ENCODE data around the gene JAK2.
"Not testable (repeated sequence)": the region's sequence is repeated elsewhere in the genome, so short reads cannot be mapped to it uniquely, and the experiment has no call there.

The JAK2 gene

GRCh38 chr9:5043381-5043780 is 58.3 kb downstream of the JAK2 start:
- DNase-seq, result no peak

DNA sequence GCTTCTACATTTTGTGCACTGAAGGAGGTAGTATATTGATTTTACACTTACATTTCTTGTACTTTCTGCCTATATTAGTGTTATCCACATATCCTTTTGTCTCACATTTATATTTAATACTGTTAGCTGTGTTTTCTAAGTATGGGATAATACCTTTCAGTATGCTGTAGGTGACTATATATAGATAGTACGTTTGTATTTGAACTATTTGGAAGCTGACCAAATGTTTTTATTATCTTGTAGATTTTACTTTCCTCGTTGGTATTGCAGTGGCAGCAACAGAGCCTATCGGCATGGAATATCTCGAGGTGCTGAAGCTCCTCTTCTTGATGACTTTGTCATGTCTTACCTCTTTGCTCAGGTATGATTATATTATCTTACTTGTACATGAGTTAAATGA is 59.1 kb downstream of the JAK2 start:
- no peak for DNase-seq

- DNase-seq, result no peak
These were observed 67.8 kb downstream of the JAK2 start for GRCh38 chr9:5052838-5053237.

GRCh38 chr9:5062631-5063030 is 77.6 kb downstream of the JAK2 start:
- DNase-seq, result no peak

DNA sequence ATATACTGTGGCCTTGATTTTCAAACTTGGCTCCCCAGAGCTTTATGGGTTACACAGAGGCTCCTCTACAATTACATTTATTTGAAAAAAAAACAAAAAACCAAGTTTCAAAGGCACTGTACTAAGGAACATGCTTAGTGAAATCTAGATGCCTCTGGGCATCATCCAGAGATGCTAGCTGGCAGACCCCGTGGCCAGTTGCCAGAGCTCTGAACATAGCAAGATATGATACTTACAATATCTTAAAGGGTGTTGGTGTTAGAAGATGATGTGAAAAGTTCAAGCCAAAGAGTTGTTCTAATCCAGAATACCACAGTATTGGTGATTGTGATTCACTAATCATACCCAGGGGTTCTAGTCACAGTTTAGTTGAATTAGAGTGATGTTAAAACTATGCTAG is 87.8 kb downstream of the JAK2 start:
- DNase-seq, result no peak

GRCh38 chr9:5073701-5074100 is 88.6 kb downstream of the JAK2 start:
- no peak for DNase-seq

DNA sequence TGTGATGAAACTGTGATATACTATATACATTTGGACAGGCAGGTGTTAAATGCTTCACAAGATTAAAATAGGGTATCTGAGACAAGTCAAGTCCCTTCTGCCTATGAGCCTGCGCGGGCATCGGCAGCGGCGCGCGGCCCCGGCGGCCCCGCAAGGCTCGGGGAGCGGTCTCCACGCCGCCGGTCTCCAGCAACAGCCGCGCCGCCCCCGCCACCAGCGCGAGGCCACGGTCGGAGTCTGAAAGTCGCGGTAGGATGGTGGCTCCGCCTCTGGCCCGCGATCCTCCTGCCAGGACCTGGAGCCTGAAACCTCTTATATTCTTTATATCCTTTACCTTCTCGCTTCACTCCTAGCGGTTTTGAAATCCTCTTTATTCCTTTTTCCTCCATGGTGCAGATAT is 100.9 kb downstream of the JAK2 start:
- no peak for DNase-seq

DNA sequence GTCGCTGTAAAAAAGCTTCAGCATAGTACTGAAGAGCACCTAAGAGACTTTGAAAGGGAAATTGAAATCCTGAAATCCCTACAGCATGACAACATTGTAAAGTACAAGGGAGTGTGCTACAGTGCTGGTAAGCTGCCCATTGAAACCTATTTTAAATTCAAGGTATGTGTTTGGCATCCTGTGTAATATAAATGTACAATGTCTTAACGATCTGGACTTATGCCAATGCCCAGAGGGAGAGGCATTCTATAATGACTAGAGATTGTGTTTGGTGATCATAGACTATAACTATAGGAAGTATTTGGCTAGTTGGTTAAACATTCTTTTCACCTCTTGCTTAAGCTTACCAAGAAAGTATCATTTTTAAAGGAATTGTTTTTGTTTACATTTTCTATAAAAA is 104.7 kb downstream of the JAK2 start:
- DNase-seq, result no peak

DNA sequence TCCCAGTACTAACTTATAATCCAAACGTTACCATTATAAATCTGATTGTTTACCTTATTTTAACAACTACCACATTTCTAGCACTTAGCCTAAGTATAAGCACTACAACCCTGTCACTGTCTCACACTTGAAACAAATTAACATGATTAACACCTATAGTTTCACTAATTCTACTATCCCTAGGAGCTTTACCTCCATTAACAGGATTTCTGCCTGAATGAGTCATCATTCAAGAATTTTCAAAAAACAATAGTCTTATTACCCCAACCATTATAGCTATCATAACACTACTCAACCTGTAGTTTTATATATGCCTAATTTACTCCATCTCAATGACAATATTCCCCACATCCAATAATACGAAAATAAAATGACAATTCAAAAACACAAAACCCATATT is 110.7 kb downstream of the JAK2 start:
- no peak for DNase-seq

DNA sequence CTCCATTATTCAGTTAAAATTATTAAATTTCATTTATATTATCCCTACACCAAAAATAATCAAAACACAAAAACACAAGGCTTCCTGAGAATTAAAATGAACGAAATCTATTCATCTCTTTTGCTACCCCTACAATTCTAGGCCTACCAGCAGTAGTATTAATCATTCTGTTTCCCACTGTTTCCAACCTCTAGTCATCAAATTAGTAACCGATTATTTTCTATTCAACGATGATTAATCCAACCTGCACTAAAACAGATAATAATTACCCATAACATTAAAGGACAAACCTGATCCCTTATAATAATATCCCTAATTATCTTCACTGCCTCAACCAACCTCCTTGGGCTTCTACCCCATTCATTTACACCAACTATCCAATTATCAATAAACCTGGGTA is 114.4 kb downstream of the JAK2 start:
- no peak for DNase-seq

GRCh38 chr9:5101127-5101526 is 116.1 kb downstream of the JAK2 start:
- DNase-seq, result not testable (repeated sequence)

DNA sequence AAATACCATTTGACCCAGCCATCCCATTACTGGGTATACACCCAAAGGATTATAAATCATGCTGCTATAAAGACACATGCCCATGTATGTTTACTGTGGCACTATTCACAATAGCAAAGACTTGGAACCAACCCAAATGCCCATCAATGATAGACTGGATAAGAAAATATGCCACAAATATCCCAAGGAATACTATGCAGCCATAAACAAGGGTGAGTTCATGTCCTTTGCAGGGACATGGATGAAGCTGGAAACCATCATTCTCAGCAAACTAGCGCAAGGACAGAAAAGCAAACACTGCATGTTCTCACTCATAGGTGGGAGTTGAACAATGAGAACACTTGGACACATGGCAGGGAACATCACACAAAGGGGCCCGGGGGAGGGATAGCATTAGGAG is 121.4 kb downstream of the JAK2 start:
- not testable (repeated sequence) for DNase-seq

DNA sequence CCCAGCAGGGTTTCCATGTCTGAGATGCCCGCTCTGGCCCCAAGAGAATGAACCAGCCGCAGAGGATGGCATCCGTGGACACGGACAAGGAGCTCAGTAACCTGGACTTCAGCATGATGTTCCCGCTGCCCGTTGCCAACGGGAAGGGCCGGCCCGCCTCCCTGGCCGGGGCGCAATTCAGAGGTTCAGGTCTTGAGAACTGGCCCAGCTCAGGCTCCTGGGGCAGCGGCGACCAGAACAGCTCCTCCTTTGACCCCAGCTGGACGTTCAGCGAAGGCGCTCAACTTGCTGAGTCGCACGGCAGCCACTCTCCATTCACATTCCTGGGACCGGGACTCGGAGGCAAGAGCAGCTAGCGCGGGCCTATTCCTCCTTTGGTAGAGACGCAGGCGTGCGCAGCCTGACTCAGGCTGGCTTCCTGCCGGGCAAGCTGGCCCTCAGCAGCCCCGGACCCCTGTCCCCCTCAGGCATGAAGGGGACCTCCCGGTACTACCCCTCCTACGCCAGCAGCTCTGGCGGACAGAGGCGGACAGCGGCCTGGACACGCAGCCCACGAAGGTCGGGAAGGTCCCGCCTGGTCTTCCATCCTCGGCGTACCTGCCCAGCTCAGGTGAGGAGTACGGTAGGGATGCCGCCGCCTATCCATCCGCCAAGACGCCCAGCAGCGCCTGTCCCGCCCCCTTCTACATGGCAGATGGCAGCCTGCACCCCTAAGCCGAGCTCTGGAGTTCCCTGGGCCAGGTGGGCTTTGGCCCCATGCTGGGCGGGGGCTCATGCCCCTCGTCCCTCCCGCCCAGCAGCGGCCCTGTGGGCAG is 126.0 kb downstream of the JAK2 start:
- DNase-seq, result no peak

GRCh38 chr9:5111696-5112095 is 126.6 kb downstream of the JAK2 start:
- no peak for DNase-seq

DNA sequence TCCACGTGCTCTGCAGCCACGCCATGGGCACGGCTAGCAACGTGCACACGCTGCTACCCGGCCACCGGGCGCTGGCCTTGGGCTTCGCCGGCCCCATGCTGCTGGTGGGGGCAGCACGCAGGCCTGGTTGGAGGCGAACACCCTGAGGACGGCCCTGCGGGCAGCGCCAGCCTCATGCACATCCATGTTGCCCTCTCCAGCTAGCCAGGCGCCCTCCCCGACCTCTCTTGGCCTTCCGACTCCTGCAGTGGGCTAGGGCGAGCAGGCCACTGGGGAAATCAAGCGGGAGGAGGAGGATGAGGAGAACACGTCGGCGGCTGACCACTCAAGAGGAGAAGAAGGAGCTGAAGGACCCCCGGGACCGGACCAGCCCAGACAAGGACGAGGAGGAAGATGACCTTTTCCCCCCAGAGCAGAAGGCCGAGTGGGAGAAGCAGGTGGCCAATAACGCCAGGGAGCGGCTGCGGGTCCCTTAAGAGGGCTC is 127.1 kb downstream of the JAK2 start:
- DNase-seq, result no peak

DNA sequence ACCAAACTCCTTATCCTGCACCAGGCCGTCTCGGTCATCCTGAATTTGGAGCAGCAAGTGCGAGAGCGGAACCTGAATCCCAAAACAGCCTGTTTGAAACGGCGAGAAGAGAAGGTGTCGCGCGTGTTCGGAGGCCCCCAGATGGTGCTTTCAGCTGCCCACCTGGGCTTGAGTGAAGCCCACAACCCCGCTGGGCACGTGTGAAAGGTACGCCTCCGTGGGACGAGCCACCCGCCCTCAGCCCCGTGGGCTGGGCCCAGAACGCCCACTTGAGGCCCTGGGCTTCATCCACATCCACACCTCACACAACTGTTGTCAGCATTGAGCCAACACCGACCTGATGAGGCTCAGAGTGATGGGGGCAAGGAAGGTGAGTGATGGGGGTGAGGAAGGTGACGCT is 127.6 kb downstream of the JAK2 start:
- DNase-seq, result no peak

GRCh38 chr9:5113523-5113922 is 128.5 kb downstream of the JAK2 start:
- DNase-seq, result no peak

GRCh38 chr9:5113994-5114748 is 129.1 kb downstream of the JAK2 start:
- no peak for DNase-seq

DNA sequence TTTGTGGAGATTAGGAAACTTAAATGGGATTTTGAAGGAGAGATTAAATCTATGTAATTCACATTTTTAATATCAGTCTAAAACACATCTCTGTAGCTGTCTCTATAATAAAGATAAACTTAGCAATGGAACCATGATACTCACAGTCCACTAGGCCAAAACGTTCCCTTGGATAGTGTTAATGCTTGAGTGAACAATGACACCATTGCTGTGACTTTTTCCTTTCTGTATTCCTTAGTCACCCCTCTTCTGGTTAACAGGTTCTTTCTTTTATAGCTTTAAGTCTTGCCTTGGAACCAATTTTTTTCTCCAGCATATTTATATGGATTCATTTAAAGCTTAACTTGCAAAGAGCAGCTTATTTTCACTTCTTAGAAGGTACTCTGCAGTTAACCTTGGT is 137.0 kb downstream of the JAK2 start:
- DNase-seq, result no peak

DNA sequence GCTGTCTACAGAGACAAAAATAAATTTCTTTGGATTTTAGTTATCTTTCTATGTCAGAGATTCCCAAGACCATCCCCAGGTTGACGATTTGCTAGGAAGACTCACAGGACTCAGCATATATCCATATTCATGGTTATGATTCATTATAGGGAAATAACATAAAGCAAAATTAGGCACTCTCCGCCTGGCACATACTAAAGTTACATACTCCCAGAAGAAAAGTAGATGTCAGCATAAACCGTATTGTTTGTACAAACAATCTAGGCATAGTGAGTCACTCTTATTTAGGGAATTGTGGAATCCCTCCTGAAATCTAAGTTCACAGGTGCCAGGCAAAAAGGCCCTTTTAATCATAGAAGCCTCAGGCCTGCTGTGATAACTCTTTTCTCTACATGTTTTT is 137.4 kb downstream of the JAK2 start:
- DNase-seq, result no peak

GRCh38 chr9:5140151-5140550 is 155.1 kb downstream of the JAK2 start:
- no peak for DNase-seq

- no peak for DNase-seq
These were observed 159.1 kb downstream of the JAK2 start for GRCh38 chr9:5144217-5144616.

GRCh38 chr9:5146241-5146640 is 161.2 kb downstream of the JAK2 start:
- DNase-seq, result no peak

All from suppressor macrophage treated with lipopolysaccharide for 4 hours (primary cell).